GM19324 (cell line): Measurements from ENCODE around the gene ZNF692.
A peak's percentile ranks its signal among the peaks of the same experiment; 100 is the strongest.
"Not testable (repeated sequence)": the region's sequence is repeated elsewhere in the genome, so short reads cannot be mapped to it uniquely, and the experiment has no call there.

ENCODE experiments used
- ATAC-seq: cut with Tn5 transposase; IDR thresholded peaks from one replicate; pipeline ENCODE4 v1.9.1; 2021; ENCODE audit warnings: mild to moderate bottlenecking, moderate library complexity; ENCODE audit not compliant: unreplicated experiment, low FRiP score

Gene ZNF692, protein sequence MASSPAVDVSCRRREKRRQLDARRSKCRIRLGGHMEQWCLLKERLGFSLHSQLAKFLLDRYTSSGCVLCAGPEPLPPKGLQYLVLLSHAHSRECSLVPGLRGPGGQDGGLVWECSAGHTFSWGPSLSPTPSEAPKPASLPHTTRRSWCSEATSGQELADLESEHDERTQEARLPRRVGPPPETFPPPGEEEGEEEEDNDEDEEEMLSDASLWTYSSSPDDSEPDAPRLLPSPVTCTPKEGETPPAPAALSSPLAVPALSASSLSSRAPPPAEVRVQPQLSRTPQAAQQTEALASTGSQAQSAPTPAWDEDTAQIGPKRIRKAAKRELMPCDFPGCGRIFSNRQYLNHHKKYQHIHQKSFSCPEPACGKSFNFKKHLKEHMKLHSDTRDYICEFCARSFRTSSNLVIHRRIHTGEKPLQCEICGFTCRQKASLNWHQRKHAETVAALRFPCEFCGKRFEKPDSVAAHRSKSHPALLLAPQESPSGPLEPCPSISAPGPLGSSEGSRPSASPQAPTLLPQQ

DNA sequence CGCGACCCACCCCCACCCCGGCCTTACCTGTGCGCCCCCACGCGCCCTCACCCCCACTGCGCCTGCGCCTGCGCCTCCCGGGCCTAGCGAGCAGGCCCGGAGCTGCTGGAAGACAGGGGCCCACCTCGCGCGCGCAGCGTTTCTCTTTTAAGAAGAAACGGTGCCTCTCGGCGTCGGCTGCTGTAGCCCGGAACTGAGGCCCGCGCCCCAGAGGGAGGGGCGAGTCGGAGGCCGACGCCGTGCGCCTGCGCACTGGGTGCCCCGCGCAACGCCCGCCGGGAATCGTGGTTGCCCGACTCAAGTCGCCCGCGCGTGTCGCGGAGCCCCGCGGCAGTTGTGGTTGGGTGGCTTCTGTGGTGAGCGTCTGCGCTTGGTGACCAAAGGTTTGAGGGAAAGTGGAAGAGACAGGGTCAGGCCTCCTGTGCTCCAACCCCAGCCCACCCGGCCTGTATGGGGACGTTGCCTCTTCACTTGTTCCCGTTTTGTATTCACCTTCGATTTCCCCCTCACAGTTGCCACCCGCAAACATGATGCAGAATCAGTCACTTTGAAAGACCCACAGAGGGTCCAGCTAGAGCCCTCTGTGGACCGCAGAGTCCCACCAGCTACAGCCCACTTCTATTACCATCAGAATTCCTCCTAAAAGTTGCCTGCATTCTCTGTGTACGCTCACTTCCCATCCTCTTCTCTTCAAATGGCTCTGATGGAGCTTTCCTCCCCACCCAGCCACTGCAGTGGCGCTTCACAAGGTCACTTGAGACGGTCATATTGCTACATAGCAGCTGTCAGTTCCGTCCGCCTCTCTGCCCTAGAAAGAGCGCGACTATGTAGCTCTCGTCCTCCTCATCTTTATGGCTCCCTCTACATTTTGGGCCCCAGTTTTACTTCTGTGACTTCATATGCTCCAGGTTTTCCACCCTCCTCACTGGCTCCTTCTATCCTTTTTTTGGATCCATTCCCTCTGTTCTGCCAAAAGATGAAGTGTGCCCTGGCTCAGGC is at the start of gene ZNF692:
Gene ZNF692 (minus strand): TSS at position 195 of the 999 bp plus-strand sequence. CDS start 776 bp downstream, outside the sequence.
- peak; percentile 90 for ATAC-seq

DNA sequence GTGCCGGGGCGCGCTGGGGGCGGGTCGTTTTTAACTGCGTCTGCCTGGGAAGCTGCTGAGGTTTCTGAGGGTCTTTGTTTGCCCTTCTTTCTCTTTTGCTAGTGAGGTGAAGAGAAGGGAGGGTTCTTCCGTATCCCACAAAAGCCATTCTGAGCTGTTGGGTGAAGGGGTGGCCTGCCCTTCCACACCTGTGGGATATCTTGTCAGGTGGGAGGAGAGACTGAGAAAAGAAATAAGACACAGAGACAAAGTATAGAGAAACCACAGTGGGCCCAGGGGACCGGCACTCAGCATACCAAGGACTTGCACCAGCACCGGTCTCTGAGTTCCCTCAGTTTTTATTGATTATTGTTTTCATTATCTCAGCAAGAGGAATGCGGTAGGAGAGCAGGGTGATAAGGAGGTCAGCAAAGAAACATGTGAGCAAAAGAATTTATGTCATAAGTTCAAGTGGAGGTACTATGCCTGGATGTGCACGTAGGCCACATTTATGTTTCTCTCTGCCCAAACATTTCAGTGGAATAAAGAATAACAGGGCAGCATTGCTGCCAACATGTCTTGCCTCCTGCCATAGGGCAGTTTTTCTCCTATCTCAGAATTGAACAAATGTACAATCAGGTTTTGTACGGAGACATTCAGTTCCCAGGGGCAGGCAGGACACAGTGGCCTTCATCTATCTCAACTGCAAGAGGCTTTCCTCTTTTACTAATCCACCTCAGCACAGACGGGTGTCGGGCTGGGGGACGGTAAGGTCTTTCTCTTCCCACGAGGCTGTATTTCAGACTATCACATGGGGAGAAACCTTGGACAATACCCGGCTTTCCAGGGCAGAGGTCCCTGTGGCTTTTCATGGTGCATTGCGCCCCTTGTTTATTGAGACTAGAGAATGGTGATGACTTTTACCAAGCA is 48.1 kb upstream of the ZNF692 start:
- peak; percentile 21 for ATAC-seq

DNA sequence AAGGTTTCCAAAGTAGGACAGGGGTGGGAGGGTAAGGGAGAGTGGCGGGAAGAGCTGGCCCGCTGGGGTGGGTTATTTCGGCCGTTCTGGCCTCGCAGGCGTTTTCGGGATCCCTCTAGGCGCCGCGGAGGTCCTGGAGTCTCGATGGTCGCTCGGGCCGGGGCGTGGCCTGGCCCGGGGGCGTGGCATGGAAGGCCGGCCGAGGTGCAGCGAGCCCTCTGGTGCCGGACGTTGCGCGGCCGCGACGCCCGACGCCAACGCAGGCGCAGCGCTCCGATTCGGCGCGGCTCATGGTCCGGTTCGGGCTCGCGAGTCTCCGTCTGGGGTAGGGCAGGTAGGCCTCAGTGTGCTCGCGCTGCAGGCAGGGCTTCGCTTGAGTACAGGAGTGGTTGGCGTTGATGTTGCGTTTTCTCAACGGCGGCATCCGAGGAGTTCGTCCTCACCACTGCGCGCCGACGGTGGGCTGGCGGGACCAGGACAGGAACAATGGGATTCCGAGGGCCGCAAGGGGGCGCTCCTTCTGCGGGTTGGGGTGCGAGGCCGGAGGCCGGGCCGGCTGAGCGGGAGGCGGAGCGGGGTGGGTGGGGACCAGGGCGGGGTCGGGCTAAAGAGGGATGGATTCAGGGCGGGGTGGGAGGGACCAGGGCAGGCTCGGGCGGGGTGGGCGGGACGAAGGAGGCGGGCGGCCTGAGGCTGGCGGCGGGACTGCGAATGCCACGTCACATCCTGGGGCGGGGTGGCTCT is 47.3 kb upstream of the ZNF692 start, which contains the start of gene PGBD2:
Gene PGBD2 (plus strand): TSS at position 227 of the 744 bp plus-strand sequence. CDS start 7,628 bp downstream, outside the sequence.
- ATAC-seq = peak; percentile 97

DNA sequence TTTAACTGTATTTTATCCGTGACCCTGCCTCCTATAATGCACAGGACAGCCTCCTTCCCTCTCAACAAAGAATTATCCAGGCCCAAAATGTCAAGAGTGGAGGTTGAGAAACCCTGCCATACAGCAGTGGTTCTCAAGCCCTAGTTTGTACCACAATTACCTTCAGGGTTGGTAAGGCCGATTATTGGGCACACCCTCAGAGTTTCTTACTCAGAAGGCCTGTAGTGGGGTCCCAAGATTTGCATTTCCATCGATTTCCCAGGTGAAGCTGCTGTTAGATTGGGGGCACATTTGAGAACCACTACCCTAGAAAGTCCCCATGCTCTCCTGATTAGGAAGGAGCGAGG is 46.8 kb upstream of the ZNF692 start:
- no peak for ATAC-seq

DNA sequence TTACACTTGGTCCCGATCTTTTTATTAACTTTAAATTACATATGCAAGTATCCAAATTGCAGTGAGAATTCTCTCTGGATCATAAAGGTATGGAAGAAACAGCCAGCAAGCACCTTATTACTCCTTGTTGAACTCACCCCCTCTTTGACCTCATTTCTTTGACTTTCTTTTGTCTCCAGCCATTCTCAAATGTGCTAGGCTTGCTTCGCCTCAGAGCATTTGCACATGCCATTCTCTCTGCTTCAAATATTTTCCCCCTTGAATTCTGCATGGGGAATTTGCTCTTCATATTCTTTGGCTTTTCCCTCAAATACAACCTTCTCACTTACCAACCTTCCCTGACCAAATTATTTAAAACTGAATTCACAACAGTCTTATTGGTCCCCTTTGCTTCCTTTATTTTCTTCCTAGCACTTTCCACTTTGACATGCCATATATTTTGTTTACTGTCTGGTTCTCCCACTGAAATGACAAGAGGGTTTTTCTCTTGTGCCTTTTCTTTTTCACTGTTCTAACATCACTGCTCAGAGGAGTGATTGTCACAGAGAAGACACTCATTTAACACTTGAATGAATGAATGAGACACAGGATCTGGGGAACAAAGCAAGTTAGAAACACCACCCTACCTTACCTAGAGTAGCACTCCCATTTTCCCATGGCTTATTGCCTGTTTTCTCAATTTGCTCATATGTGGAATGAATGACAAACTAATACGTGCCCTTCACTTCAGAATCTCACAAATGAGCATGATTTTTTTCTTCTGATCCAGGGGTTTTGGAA is 45.7 kb upstream of the ZNF692 start:
- ATAC-seq = no peak

DNA sequence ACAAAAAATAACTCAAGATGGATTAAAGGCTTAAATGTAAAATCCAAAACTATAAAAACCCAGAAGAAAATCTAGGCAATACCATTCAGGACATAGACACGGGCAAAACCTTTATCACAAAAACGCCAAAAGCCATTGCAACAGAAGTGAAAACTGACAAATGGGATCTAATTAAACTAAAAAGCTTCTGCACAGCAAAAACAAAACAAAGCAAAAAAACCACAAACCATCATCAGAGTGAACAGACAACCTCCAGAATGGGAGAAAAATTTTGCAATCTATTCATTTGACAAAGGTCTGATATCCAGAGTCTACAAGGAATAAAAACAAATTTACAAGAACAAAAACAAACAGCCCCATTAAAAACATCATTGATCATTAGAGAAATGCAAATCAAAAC is 42.7 kb upstream of the ZNF692 start:
- no peak for ATAC-seq

DNA sequence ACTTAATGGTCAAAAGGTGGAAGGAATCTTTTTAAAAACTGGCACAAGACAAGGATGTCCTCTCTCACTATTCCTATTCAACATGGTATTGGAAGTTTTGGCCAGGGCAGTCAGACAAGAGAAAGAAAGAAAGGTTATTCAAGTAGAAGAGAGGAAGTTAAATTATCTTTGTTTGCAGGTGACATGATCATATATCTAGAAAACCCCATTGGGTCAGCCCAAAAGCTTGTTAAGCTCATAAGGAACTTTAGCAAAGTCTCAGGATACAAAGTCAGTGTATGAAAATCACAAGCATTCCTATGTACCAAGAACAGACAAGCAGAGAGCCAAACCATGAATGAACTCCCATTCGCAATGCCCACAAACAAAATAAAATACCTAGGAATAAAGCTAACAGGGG is 41.8 kb upstream of the ZNF692 start:
- ATAC-seq = no peak

DNA sequence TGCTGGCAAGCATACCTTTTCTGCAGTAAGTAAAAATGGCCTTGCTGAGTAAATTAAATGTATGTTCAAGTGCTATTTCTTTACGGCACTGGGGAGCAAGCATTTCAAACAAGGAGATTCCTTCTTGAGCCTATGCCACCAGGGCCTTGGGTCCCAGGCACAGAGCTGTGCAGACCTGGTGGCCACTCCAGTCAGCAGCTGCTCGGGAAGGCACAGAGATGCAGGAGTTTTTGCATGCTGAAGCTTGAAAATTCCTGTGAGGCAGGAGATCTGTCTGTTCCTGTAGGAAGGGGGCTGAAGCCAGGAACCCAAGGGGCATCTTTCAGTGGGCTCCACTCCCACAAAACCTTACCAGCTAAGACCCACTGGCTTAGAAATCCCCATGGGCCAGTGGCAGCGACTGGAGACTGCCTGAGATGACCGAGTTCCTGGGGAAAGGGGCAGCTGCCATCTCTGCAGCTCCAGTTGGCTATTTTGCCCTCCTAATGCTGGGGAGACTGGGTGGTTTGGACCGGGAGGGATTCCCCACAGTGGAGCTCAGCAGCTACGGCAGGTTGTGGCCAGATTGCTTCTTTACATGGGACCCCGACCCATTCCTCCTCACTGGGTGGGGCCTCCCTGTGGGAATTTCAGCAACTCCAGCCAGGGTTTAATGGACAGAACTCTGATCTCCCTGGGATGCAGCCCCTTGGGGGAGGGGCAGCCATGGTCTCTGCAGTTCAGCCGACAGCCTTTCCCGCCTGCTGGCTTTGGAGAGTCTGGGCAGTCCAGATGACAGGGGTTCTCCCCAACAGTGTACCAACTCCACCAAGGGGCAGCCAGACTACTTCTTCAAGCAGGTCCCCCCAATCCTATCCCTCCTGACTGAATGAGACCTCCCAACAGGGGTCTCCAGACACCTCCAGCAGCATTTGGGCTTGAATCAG is 38.8 kb upstream of the ZNF692 start:
- no peak for ATAC-seq

DNA sequence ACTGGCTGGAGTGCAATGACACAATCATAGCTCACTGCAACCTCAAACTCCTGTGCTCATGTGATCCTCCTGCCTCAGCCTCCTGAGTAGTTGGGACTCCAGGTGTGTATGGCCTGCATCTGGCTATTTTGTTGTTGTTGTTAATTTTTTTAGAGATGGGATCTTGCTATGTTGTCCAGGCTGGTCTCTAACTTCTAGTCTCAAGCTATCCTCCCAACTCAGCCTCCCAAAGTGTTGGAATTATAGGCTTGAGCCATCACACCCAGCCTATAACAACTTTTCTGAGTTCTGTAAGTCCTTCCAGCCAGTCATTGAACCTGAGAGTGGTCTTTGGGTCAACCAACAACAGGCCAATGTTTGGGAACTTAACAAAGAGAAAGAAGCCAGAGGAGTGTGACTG is 36.0 kb upstream of the ZNF692 start:
- no peak for ATAC-seq

DNA sequence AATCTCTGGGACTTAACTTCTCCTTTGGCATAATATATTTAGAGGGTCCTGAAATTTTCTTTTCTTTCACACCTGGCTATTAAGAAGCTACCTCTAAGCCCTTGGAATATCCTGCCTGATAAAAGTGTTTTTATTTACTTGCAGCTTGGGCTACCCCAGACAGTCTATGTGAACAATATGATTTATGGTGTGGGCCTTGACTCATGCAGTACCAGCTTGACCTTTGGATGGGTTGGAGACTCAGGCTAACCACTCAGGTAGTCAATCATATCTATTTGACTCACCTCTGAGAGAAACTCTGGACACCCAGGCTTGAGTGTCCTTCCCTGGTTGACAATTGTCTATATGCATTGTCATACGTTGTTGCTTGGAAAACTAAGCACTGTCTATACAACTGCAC is 33.7 kb upstream of the ZNF692 start:
- no peak for ATAC-seq

DNA sequence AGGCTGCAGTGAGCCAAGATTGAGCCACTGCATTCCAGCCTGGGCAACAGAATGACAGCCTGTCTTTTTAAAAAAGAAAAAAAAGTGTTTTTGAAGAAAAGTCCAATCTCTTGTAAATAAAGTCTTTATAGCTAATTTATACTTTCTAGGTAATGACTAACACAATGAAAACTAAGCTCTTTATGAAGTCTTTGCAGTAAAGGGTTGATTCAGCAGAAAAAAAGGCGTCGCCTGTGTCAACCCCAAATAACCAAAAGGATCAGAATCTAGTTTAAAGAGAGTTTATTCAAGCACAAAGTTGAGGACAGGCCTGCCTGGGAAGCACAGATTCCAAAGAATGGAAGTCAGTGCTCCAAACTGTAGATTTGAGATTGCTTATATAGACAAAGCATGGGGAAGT is 32.9 kb upstream of the ZNF692 start:
- ATAC-seq = no peak

DNA sequence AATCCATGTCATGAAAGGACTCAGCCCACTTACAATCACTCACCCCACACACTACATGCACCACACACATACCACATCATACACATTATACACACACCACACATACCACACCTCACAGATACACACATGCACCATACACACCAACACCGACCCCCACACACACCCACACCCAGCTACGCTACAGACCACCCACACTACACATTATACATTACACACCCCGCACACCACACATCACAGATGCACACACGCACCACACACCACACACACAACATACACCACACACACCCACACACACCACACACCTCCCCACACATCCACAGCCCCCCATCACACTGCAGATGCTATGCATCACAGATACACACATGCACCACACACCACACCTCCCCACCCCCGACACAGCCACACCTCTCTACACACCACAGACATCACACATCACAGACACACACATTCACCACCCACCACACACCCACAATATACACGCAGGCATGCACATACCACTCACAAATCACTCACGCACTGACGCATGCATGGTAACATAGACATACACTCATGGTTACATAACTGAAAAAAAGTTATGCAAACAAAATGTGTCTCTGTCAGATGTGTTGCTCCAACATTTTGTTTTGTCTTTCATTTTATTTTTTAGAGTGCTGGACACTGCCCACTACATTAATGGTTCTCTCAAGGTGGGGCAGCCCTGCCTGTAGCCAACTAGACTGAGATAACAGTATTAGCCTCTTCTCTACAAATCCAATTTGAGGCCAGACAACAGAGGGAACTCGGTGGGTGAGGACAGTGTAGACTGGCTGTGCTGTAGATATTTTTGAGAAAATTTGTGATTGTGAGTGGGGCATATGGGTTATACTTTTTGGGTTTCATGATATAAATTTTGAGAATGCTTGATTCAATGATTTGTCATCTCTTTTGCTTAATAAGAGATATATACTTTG is 31.9 kb upstream of the ZNF692 start:
- no peak for ATAC-seq

DNA sequence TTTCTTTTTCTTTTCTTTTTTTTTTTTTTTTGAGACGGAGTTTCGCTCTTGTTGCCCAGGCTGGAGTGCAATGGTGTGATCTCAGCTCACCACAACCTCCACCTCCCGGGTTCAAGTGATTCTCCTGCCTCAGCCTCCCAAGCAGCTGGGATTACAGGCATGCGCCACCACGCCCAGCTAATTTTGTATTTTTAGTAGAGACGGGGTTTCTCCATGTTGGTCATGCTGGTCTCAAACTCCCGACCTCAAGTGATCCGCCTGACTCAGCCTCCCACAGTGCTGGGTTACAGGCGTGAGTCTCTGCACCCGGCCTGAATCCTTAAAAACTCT is 31.0 kb upstream of the ZNF692 start:
- ATAC-seq = not testable (repeated sequence)

DNA sequence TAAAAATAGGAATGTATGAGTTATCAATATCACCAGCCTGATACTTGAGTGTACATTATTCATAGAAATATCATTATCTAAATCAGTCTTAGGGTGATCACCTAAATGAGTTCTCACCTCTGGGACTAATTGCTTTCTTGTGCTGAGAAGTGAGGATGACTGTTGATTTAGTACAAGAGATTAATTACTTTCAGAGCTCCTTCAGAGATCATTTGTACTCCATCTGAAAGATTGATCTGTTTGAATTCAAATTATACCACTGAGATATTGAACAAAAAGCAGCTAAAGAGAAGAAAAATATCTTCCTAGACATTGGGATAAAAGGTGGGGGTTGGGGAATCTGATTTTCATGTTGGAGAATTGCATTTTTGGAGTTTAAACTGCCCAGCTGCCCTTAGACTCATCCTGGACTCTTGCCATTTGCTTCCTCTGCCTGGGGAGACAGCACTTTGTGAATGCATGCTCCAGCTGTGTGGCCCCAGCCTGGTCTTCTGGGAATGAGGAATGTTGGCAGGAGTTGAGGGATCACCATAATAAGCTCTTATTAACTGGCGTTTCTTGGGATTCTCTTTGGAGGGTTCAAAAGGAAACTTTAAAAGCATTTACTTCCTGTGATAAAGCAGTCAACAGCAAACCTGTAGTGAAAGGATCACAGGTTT is 27.5 kb upstream of the ZNF692 start:
- no peak for ATAC-seq

DNA sequence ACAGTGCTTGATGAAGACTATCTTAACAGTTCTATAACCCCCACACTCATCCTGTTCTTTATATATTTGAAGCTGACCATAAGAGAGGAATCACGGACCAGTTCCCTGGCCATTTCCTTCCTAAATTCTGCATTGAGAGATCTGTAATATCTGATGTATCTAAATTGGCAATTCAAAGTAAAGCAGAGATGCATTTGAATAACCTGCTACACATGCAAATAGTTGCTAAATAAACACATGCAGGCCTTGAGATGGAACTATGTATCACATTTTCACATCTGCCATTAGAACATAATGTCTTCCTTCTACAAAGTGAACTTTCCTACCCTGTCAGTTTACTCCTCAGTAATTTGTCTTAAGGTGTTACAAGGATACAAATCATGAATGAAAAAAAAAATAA is 26.8 kb upstream of the ZNF692 start:
- ATAC-seq = no peak

DNA sequence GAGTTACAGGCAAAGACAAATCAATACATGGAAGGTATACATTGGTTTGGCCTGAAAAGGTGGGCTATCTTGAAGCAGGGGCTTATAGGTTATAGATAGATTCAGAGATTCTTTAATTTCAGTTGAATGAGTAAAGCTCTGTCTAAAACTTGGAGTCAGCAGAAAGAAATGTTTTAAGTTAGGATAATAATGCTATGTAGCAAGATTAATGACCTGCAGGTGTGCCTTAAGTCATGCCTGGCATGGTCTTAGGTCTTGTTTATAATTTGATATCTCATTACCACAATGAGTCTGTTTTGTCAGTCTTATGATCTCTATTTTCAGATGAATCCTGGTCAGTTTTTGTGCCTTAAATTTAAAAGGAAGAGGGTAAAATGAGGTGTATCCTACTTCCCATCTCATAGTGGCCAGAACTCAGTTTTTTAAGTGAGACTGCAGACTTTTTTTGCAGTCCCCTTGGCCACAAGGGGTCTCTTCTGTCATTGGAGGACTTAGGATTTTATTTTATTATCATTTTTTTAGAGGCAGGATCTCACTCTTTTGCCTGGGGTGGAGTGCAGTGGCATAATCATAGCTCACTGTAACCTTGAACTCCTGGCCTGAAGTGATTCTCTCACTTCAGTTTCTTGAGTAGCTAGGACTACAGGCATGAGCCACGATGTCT is 25.9 kb upstream of the ZNF692 start:
- ATAC-seq = no peak
